ENCODE results near the gene ANXA6.
A peak's percentile ranks its signal among the peaks of the same experiment; 100 is the strongest.

Gene ANXA6

DNA sequence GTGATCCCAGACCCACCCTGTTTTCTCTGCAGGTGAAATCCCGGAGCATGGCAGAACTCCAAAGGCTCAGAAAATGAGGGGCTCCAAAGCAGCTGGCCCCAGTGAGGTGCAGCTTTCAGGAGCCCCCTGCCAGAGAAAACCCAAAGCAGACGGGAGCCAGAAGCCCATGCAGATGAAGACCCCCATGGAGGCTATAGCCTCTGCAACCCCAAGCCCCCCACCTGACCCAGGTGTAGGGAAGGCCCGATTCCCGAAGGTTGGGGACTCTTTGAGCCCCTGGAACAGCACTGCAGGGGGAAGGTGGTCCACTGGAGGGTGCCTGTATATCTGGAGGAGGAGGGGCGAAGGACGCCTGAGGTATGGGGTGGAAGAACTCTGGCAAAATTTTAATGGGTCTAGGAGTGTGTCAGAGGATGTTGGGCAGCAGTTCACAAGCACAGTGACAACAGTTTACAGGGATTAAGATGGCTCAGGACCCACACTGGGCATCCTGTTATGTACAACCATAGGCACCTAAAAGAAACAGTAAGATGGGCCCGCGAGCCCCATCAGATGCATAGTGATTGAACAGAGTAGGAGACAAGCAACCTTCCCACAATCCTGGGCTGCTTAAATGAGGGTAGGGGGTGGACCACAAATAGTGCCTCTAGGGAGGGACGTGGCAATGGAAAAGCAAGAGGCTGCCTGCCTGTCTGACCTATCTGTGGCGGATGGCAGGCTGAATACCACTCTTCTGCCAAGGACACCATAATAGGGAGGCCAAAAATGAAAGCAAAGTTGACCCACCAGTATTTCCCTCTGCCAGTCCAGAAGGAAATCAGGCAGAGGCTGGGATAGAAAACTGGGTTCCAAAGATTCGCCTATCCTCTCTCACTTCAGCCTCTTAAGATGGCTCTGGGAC is 16.4 kb upstream of the ANXA6 start:
- TF ChIP-seq, protein P1, sequence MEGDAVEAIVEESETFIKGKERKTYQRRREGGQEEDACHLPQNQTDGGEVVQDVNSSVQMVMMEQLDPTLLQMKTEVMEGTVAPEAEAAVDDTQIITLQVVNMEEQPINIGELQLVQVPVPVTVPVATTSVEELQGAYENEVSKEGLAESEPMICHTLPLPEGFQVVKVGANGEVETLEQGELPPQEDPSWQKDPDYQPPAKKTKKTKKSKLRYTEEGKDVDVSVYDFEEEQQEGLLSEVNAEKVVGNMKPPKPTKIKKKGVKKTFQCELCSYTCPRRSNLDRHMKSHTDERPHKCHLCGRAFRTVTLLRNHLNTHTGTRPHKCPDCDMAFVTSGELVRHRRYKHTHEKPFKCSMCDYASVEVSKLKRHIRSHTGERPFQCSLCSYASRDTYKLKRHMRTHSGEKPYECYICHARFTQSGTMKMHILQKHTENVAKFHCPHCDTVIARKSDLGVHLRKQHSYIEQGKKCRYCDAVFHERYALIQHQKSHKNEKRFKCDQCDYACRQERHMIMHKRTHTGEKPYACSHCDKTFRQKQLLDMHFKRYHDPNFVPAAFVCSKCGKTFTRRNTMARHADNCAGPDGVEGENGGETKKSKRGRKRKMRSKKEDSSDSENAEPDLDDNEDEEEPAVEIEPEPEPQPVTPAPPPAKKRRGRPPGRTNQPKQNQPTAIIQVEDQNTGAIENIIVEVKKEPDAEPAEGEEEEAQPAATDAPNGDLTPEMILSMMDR (conservative IDR thresholded peaks at IDR 0.05; ENCODE audit: low read depth, low read length) = no peak
- H3K4me3 ChIP-seq (ENCODE audit: low read length) = no peak overlapping the region
- DNase-seq (ENCODE audit: low read depth) = no peak

DNA sequence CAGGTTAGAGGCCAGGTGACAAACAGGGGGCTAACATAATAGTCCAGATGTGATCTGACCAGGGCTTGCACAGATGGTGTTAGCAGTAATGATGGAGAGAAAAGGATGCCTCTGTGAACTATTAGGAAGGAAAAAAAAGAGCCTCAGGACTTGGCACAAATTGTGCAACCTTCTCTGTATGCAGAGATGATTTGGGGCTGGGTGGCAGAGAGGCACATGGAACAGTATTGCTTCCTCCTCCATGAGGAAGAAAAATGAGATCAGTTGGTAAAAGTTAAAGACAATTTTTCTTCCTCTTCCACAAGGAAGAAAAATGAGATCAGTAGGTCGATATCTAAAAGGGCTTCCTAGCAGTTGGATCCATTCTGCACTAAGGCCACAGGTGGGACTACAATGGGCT is 13.9 kb upstream of the ANXA6 start:
- no peak for DNase-seq (ENCODE audit: low read depth)
- TF ChIP-seq, protein P1 (conservative IDR thresholded peaks at IDR 0.05; ENCODE audit: low read depth, low read length) = no peak
- H3K4me3 ChIP-seq (ENCODE audit: low read length) = no peak overlapping the region

- H3K4me3 ChIP-seq (ENCODE audit: low read length) = no peak overlapping the region
- DNase-seq (ENCODE audit: low read depth) = no peak
- TF ChIP-seq, protein P1 (conservative IDR thresholded peaks at IDR 0.05; ENCODE audit: low read depth, low read length) = no peak
Measured at GRCh38 chr5:151168602-151169344, 11.2 kb upstream of the ANXA6 start.

DNA sequence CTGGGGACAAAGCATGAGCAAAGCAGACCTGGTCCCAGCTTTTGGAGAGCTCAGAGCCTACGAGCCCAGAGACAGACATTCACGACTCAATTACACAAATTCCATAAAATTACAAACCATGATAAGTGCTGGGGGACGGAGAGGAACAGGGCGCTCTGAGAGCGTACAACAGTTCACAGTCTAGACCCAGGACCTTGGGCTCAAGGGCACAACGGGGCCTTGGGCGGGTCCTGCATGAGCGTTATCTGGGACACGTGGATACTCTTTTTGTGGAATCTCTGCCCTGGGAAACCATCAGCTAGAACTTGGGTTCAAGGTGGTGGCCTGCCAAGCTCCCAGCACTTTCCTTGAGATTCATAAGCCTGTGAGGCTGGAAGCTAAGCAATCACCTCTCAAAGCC is 9.4 kb upstream of the ANXA6 start:
- DNase-seq (ENCODE audit: low read depth) = no peak
- TF ChIP-seq, protein P1 (conservative IDR thresholded peaks at IDR 0.05; ENCODE audit: low read depth, low read length) = no peak
- H3K4me3 ChIP-seq (ENCODE audit: low read length) = no peak overlapping the region

DNA sequence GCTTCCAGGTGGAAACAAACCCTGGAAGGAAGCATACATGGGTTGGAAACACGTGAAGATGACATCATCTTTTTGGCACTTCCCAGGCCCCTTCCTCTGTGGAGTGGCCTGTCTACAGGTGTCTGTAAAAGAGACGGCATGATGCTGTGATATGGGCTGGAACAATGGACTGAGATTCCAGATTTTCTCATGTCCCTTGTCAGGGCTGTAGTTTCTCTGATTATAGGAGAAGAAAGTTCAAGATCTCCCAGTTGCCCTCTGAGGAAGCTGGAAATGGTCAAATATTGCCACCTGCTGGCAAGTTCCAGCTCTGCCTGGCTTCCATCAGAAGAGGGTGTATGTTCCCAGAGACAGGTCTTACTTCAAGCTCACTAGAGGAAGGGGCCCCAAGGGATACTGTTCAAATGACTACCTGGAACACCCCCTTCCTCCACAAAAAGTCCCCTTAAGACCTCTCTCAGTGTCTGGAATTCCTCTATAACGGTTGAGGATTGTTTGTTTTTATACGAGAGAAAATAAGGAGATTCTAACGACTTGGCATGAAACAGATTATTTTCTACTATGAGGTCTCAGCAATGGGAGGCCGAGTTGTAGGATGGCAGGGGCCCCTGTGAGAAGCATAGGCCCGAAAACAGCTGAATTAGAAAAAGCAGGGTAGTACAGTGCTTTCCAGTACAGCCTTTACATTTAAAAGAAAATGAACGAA is 7.3 kb upstream of the ANXA6 start:
- H3K4me3 ChIP-seq (ENCODE audit: low read length) = no peak overlapping the region
- DNase-seq (ENCODE audit: low read depth) = no peak
- TF ChIP-seq, protein P1 (conservative IDR thresholded peaks at IDR 0.05; ENCODE audit: low read depth, low read length) = peak; percentile 95

- no peak for DNase-seq (ENCODE audit: low read depth)
- H3K4me3 ChIP-seq (ENCODE audit: low read length) = no peak overlapping the region
- TF ChIP-seq, protein P1 (conservative IDR thresholded peaks at IDR 0.05; ENCODE audit: low read depth, low read length) = no peak
Measured at GRCh38 chr5:151162776-151163175, 5.2 kb upstream of the ANXA6 start.

Measured in retinal pigment epithelial cell (primary cell).